ENCODE measurements around the gene TMCC2. TPM values are rescaled to one million over a fixed set of nuclear protein-coding genes. Genes with fewer than 3 reads are reported as not detected.

The TMCC2 gene
- total and polyA plus RNA-seq, 2 of the 8 experiments (the other 6 are each of a cell fraction or from before 2014, with no cell fraction given), result 6.7 to 6.8 TPM

- TF ChIP-seq ASH2L (IDR thresholded peaks at IDR 0.05; ENCODE audit: low read length) (no peak), GTF2F1 (IDR thresholded peaks at IDR 0.05; ENCODE audit: borderline replicate concordance, low read depth, low read length) (no peak), CBX5 (IDR thresholded peaks at IDR 0.05; ENCODE audit: low read depth, low read length) (no peak), BCL11A (IDR thresholded peaks at IDR 0.05; ENCODE audit: low read depth in 2 of 2, low read length in 2 of 2) (no peak)
Measured at GRCh38 chr1:205211839-205212536, 15.8 kb upstream of the TMCC2 start (continued).

Measured in H1 (cell line).